Measurements from ENCODE around the gene VPS51. TPM values are rescaled to one million over a fixed set of nuclear protein-coding genes. Genes with fewer than 3 reads are reported as not detected.

The VPS51 gene
- polyA plus RNA-seq, 1 donor (not counting 4 experiments of a cell fraction or from before 2014, with no cell fraction given), result 43.1 TPM

DNA sequence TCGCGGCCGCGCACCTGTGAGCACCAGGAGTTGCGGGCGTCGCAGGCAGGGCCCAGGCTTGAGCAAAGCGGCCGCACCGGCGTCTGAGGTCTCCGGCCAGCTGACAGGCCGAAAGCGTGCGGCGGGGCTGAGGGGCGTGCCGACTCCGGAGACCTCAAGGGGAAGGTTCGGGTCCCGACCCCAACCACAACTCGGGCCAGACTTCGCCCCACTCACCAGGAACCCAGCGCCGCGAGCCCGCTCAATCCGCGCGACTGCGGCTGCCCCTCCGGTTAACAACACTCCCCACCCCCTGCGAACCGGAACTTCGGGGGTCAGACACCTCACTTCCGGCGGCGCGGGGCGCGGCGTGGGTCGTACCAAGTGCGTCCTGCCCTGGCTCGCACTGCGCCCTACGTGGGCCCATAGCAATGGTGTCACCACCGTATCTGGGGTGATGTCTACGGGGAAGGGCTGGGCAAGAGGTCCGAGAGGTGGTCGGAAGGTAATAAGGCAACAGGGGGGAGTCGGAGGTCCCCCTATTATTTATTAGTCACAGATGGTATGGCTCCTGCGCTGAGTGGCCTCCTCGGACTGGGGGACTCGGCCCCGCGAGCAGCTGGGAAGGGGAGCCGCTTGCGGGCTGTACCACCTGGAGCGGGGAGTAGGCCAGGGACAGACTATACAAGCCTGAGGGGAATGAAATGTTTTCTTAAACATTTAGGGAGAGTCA is 38.4 kb downstream of the VPS51 start, which contains the start of gene SYVN1:
SYVN1 (minus strand) TSS at position 280 of the 712 bp plus-strand sequence. CDS start 918 bp downstream, outside the sequence.
- H3K4me1 ChIP-seq (ENCODE audit: control insufficient read depth, extremely low read depth, insufficient read depth, low read length), result peaks cover 20% of the 10 kb centered on the region
- H2AFZ ChIP-seq (ENCODE audit: control insufficient read depth, low read length), result peak within 1 kb of the TSS; percentile 96
- peak within 1 kb of the TSS; percentile 100 for H3K9ac ChIP-seq (ENCODE audit: control insufficient read depth, extremely low read depth, insufficient read depth, low read length)
- H3K9me1 ChIP-seq (ENCODE audit: control insufficient read depth, extremely low read depth, insufficient read depth, low read length), result no peaks in the 10 kb centered on the region
- peak within 1 kb of the TSS; percentile 82 to 97 (median 90) for H3K4me3 ChIP-seq (ENCODE audit: control insufficient read depth in 2 of 3, extremely low read depth in 1 of 3, insufficient read depth in 2 of 3, low read depth in 1 of 3, low read length in 3 of 3)
- no peaks in the 10 kb centered on the region for H3K27me3 ChIP-seq (ENCODE audit: control insufficient read depth, extremely low read depth, insufficient read depth, low read length)
- peak within 1 kb of the TSS; percentile 100 for H3K27ac ChIP-seq (ENCODE audit: control insufficient read depth, insufficient read depth, low read length)
- H4K20me1 ChIP-seq (ENCODE audit: control insufficient read depth, extremely low read depth, insufficient read depth, low read length), result peaks cover 8% of the 10 kb centered on the region
- FAIRE-seq, result no peak
- no peaks in the 10 kb centered on the region for H3K9me3 ChIP-seq (ENCODE audit: control insufficient read depth, low read depth, low read length)
- H3K36me3 ChIP-seq (ENCODE audit: control insufficient read depth in 2 of 2, extremely low read depth in 1 of 2, insufficient read depth in 2 of 2, low read length in 2 of 2), result peaks cover 26 to 35% of the 10 kb centered on the region in 2 experiments
- peak within 1 kb of the TSS; percentile 99 for H3K4me2 ChIP-seq (ENCODE audit: control insufficient read depth, extremely low read depth, insufficient read depth, low read depth, low read length)
- TF ChIP-seq, protein P1, sequence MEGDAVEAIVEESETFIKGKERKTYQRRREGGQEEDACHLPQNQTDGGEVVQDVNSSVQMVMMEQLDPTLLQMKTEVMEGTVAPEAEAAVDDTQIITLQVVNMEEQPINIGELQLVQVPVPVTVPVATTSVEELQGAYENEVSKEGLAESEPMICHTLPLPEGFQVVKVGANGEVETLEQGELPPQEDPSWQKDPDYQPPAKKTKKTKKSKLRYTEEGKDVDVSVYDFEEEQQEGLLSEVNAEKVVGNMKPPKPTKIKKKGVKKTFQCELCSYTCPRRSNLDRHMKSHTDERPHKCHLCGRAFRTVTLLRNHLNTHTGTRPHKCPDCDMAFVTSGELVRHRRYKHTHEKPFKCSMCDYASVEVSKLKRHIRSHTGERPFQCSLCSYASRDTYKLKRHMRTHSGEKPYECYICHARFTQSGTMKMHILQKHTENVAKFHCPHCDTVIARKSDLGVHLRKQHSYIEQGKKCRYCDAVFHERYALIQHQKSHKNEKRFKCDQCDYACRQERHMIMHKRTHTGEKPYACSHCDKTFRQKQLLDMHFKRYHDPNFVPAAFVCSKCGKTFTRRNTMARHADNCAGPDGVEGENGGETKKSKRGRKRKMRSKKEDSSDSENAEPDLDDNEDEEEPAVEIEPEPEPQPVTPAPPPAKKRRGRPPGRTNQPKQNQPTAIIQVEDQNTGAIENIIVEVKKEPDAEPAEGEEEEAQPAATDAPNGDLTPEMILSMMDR (optimal IDR thresholded peaks at IDR 0.05 in 1 of 3, IDR thresholded peaks at IDR 0.05 in 1 of 3, conservative IDR thresholded peaks at IDR 0.05 in 1 of 3; ENCODE audit: extremely low read depth in 1 of 3, insufficient read depth in 2 of 3, low read length in 3 of 3), result no peak
- TF ChIP-seq EZH2 (IDR thresholded peaks at IDR 0.05; ENCODE audit: low read length), result no peak
- DNase-seq (ENCODE audit: low read depth, low spot score), result peak; percentile 58
- dilution Hi-C loops (cut with MboI; ENCODE audit: extremely low pct_ligation_motif_present, low sequenced_read_pairs), result no loop called here
- peaks cover 32% of the 10 kb centered on the region for H3K79me2 ChIP-seq (ENCODE audit: control insufficient read depth, insufficient read depth, low read length)

DNA sequence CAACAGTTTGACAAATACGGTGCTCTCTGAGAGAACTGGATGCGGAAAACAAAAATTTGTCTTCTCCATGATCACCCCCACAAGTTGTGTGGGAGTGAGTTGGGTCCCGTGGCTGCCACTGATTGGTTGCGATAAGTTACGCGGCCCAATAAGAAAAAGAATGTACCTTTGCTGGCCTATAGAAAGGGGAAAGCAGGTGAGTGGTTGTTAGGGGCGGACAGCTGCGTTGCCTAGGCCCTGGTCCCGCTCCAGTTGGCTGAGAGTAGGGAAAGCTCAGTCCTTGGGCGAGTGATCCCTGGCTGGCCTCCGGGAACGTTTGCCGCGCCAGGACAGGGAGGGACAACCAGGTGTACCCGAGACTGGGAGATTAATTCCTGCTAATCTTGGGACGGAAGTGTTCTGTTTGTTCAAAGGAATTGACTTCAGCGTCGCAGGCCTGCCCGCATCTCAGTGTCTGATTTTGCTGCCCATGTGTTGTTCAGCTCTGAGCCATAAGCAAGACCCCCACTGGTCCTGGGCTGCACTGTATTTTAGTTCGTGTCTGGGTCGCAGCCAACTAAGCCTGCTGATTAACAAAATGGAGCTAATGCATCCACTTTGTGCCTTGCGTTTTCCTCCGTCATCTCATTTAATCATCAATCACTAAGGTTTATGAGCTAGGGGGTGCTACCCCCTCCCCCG is 39.1 kb downstream of the VPS51 start:
- Histone ChIP-seq H4K20me1 (ENCODE audit: control insufficient read depth, extremely low read depth, insufficient read depth, low read length) (peaks cover 8% of the 10 kb centered on the region), H2AFZ (ENCODE audit: control insufficient read depth, low read length) (peak overlapping the region; percentile 96), H3K27ac (ENCODE audit: control insufficient read depth, insufficient read depth, low read length) (peak overlapping the region; percentile 100), H3K9me1 (ENCODE audit: control insufficient read depth, extremely low read depth, insufficient read depth, low read length) (no peaks in the 10 kb centered on the region), H3K4me3 (ENCODE audit: control insufficient read depth in 2 of 3, extremely low read depth in 1 of 3, insufficient read depth in 2 of 3, low read depth in 1 of 3, low read length in 3 of 3) (peak overlapping the region; percentile 82 to 97 (median 90)), H3K79me2 (ENCODE audit: control insufficient read depth, insufficient read depth, low read length) (peaks cover 32% of the 10 kb centered on the region), H3K4me1 (ENCODE audit: control insufficient read depth, extremely low read depth, insufficient read depth, low read length) (peaks cover 20% of the 10 kb centered on the region), H3K4me2 (ENCODE audit: control insufficient read depth, extremely low read depth, insufficient read depth, low read depth, low read length) (peak overlapping the region; percentile 99), H3K9me3 (ENCODE audit: control insufficient read depth, low read depth, low read length) (no peaks in the 10 kb centered on the region), H3K9ac (ENCODE audit: control insufficient read depth, extremely low read depth, insufficient read depth, low read length) (peak overlapping the region; percentile 100), H3K27me3 (ENCODE audit: control insufficient read depth, extremely low read depth, insufficient read depth, low read length) (no peaks in the 10 kb centered on the region), H3K36me3 (ENCODE audit: control insufficient read depth in 2 of 2, extremely low read depth in 1 of 2, insufficient read depth in 2 of 2, low read length in 2 of 2) (peaks cover 19 to 28% of the 10 kb centered on the region in 2 experiments)
- DNase-seq (ENCODE audit: low read depth, low spot score), result peak; percentile 80
- FAIRE-seq, result peak; percentile 78
- TF ChIP-seq EZH2 (IDR thresholded peaks at IDR 0.05; ENCODE audit: low read length), result no peak
- TF ChIP-seq, protein P1 (optimal IDR thresholded peaks at IDR 0.05 in 1 of 3, IDR thresholded peaks at IDR 0.05 in 1 of 3, conservative IDR thresholded peaks at IDR 0.05 in 1 of 3; ENCODE audit: extremely low read depth in 1 of 3, insufficient read depth in 2 of 3, low read length in 3 of 3), result no peak
- dilution Hi-C loops (cut with MboI; ENCODE audit: extremely low pct_ligation_motif_present, low sequenced_read_pairs), result no loop called here
